HL-60/S4 treated with phorbol 12-myristate 13-acetate at 8.2 ng/mL for 4 days and 3 days (cell line): ENCODE measurements around the gene MRGPRX2.

Source experiments
- in situ Hi-C: fragments of 300-500 bp; cut with MboI; formaldehyde crosslinking; loops from 2 replicates; pipeline ENCODE4 v1.15.0; 2022; ENCODE audit warnings: low sequenced_read_pairs

The MRGPRX2 gene

GRCh38 chr11:19076744-19077589 lies 16.4 kb upstream of the MRGPRX2 start:
- in situ Hi-C loops, result no loop called here

DNA sequence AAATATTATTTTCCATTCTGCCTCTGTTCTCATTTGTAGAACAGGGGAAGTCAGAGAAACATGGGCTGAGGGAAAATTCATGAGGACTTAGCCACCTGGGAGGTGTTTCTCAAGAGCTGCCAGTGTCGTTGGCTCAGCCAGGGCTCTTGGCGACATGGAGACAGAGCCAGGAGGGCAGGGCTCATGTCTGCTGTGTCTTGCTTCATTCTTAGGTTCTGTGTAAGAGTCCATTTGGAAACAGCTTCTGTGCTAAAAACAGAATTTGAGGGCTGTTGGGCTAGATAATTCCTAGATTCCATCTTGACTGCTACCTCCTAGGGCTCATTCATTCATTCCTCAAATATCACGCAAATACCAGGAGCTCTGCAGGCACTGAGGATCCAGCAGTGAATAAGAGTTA lies 15.1 kb upstream of the MRGPRX2 start:
- in situ Hi-C loops, result no loop called here

DNA sequence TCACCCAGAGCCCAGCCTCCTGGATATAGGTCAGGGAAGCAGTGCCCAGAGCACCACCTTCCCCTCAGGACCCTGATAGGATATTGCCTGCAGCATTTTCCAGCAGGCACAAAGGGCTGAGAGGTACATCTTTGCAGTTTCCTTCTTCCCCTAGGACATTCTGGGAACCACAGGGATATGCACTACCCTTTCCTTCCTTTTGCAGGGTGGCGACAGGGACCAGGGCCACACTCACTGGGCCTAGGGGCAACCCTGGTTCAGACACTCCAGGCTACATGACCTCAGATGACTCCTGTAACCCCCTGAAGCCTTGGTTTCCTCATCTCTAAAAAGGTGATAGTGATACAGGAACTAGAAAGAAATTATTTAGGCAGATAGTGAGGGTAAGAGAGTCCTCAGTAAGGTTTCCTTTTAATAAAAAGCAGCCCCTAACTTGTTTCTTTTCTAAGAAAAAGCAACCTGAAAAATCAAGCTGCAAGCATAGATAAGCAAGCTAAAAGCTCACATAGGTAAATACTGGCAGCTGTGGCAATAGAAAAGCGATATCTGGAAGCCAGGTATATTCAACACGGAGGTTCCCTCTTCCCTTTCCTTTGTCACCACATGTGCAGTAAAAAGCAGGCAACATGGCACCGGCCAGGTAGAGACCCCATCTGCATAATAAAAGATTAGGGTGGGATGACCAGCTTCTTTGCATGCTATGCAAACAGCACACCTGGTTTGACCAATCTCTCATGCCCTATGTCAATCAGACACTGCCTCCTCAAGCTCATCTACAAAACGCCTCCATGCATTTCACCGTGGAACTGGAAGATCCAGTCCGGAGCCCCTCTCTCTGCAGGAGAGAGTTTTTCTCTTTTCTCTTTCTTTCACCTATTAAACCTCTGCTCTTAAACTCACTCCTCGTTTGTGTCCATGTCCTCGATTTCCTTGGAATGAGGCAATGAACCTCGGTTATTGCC lies 13.2 kb upstream of the MRGPRX2 start:
- in situ Hi-C loops, result no loop called here

DNA sequence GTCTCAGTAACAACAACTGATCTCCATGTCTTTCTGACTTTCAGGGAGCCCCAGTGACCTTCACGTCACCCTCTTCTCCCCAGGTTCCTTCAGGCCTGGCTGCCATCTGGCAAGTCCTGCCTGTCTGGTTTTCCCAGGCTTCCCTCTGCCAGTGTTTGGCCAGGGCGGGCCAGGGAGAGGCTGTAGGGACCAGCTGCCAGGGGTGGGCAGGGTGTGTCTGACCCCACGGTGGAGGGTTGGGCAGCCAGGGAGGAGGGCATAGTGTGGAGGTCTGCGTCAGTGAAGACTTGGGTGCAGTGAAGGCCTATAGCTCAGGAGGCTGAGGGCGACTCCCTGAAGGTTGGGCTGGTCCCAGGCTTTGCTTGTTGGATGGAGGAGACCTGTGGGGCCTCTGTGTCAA lies 11.9 kb upstream of the MRGPRX2 start:
- in situ Hi-C loops, result no loop called here

DNA sequence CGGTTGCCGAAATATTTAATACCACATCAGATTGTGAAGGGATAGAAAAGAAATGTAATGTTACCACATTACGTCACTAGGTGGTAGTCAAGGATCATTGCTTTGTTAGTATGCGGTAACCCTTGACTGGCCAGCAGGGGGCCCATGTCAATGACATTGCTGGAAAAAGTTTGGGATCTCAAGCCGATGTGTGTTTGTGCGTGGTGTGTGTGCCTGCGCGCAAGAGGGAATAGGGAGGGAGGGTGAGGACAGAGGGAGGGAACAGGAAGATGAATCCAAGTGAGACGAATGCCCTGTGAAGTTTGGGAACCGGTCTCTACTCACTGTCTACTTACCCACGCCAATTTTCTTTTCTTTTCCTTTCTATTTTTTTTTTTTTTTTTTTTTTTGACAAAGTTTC lies 10.7 kb upstream of the MRGPRX2 start:
- in situ Hi-C loops, result no loop called here

GRCh38 chr11:19059833-19060232 lies 684 bp downstream of the MRGPRX2 start:
- in situ Hi-C loops, result no loop called here

DNA sequence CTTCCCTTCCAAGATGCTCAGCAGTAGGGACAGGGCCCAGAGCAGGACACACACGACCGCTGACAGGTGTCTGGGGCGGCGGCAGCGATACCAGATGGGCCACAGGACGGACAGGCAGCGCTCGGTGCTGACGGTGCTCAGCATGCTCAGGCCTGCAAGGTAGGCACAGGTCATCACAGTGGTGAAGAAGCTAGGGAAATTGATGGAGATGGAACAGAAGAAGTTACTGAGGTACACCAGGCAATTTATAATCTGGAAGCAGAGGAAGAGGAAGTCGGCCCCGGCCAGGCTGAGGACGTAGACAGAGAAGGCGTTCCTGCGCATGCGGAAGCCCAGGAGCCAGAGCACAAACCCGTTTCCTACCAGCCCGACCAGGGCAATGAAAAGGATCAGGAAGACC lies 4.6 kb downstream of the MRGPRX2 start:
- in situ Hi-C loops, result no loop called here

DNA sequence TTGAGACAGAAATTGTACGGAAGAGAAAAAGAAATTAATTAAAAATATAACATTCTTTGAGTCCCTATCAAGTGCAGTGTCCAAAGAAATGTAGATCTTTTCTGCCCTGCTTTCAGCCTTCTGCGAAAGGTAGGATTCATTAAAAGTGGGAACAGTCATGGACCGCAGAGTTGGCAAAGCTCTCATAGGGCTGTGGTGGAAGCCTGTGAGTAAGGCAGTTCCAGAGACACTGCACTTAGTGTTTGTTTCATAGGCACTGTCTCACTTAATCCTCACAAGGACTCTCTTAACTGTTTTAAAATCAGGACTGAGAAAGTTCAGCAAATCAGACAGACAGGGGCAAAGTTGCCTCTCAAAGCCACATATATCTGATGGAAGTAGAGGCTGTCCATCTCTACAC lies 5.5 kb downstream of the MRGPRX2 start:
- in situ Hi-C loops, result no loop called here

DNA sequence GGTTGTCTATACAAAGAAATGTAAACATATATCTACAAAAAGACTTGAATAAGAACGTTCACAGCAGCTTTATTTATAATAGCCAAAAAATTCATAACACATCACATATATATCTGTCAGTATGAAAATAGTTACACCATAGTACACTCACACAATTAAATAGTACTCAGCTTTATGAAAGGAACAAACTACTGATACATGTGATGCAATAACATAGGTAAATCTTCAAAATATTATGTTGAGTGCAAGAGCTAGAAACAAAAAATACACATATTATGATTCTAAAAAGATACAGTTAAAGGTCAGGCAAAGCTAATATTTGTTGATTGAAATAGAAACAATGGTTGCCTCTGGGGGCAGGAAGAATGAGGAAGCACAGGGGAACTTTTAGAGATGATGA lies 6.6 kb downstream of the MRGPRX2 start:
- in situ Hi-C loops, result no loop called here

- in situ Hi-C loops, result no loop called here
Measured at GRCh38 chr11:19050281-19050680, 10.2 kb downstream of the MRGPRX2 start.

- in situ Hi-C loops, result no loop called here
Measured at GRCh38 chr11:19049351-19049750, 11.2 kb downstream of the MRGPRX2 start.

- in situ Hi-C loops, result no loop called here
Measured at GRCh38 chr11:19040051-19040450, 20.5 kb downstream of the MRGPRX2 start.

DNA sequence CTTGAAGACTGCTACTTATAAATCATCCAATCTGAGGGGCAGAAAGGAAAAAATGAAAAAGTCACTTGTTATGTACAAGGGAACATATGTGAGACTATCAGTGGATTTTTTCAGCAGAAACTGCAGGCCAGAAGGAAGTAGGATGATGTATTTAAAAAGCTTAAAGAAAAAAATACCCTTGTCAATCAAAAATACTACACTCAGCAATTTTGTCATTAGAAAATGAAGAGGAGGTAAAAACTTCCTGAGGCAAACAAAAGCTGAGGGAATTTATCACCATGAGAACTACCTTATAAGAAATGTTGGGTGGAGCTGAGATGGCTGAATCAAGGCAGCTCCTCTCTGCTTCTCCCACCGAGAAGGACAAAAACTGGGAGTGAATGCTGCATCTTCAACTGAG lies 21.1 kb downstream of the MRGPRX2 start:
- in situ Hi-C loops, result no loop called here

GRCh38 chr11:19032990-19033389 lies 27.5 kb downstream of the MRGPRX2 start:
- in situ Hi-C loops, result no loop called here

DNA sequence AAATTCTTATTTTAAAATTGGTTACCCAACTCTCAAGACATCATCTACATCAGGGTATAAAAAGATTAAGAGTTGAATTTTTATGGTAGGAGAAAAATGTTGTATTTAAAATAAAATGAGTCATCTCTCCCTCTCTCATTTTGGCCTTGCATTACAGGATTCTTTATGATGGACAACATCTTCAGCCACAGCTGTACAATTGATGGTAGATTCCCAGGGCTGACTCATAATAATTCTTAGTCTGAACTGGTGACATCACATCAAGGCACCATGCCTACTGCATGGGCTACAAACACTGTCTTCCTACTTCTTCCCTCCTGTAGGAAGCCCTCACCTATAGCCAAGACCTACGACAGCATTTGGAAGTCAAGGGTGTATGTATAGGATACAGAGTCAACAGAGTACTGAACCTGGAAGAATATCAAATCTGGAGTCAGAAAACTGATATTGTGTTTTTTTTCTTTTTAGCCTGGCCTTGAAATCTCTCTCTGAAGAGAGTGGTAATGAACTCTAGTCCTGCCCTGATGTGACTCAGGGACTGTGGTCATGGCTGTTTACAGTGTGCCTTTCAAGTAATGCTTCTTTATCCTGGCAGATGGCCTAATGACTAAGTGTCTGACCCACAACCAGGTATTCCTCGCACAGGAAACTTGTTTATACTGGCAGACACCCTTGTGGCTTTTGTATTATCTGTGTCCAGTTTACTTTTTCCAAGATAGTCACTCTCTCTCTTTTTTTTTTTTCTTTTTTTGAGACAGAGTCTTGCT lies 32.5 kb downstream of the MRGPRX2 start:
- in situ Hi-C loops, result no loop called here

- in situ Hi-C loops, result no loop called here
Measured at GRCh38 chr11:19026862-19027261, 33.7 kb downstream of the MRGPRX2 start.

- in situ Hi-C loops, result no loop called here
Measured at GRCh38 chr11:19025481-19026406, 34.8 kb downstream of the MRGPRX2 start.

- in situ Hi-C loops, result no loop called here
Measured at GRCh38 chr11:19020831-19021230, 39.7 kb downstream of the MRGPRX2 start.

DNA sequence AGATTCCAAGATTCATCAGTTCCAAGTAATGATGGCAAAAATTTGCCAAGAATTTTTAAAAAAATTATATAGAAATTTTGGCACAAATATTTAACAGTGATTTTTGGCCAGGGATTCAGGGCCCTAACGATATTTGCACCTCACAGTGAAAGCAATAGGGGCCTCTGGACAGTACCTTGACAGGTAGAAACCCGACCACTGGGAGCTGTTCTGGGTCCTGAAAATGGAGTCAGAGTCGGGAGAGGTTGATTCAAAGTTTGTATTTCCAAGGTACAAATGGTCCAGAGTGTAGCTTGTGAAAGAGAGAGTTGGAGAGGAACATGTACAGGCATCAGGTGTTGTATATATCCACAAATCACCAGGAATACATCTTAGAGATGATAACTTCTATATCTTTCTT lies 41.6 kb downstream of the MRGPRX2 start:
- in situ Hi-C loops, result no loop called here
